ENCODE data around the gene KLK12. TPM values are rescaled to one million over a fixed set of nuclear protein-coding genes. Genes with fewer than 3 reads are reported as not detected.

The KLK12 gene
- total and polyA plus RNA-seq, 9 of the 15 experiments (the other 6 are each of a cell fraction or from before 2014, with no cell fraction given) = not detected

DNA sequence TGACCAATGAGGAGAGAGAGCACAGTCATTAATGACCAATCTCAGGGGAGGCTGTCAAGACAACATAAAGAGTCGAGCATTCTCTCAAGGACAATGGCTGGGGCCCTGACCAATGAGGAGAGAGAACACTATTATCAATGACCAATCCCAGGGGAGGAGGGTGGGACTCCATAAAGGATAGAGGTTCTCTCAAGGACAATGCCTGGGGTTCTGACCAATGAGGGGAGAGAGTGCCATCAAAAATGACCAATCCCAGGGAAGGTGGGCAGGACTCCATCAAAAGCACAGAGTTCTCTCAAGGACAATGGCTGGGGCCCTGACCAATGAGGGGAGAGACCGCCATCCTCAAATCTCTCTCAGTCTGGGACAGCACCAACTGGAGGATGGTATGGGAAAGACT lies 5.1 kb downstream of the KLK12 start (continued):
- TF ChIP-seq, protein P1, sequence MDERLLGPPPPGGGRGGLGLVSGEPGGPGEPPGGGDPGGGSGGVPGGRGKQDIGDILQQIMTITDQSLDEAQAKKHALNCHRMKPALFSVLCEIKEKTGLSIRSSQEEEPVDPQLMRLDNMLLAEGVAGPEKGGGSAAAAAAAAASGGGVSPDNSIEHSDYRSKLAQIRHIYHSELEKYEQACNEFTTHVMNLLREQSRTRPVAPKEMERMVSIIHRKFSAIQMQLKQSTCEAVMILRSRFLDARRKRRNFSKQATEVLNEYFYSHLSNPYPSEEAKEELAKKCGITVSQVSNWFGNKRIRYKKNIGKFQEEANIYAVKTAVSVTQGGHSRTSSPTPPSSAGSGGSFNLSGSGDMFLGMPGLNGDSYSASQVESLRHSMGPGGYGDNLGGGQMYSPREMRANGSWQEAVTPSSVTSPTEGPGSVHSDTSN (CRISPR knock-in tag; IDR thresholded peaks at IDR 0.05; ENCODE audit: low read depth) = no peak
- TF ChIP-seq, protein P1 (tag; conservative IDR thresholded peaks at IDR 0.05; ENCODE audit: low read depth) = 0 out of 2 replicates have a peak, but pooled peaks have one; percentile 14
- peak; percentile 44; the same call in 1 of the 2 replicates for TF ChIP-seq SOX6 (IDR thresholded peaks at IDR 0.05)

DNA sequence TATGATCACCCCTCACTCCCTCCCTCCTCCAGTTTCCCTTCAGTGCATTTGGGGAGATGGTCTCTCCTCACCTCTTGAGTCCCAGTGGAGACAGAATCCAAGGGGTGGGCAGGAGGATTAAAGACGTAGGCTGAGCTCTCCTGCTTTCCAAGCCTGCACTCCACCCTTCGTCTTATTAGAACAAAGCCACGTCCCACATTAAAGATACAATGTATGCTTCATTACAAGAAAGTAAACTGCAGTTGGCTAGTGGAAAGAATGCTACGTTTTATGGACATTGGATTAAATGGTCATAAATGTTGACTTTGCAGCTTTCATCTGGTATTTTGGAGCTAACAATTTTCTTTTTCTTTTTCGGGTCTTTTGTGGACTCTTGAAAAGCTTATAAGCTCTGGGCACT lies 6.9 kb downstream of the KLK12 start:
- H3K4me2 ChIP-seq (ENCODE audit: insufficient read depth, low read length) = no peak overlapping the region
- H3K4me3 ChIP-seq = no peak overlapping the region
- H3K9ac ChIP-seq (ENCODE audit: insufficient read depth in 1 of 2, low read depth in 2 of 2, low read length in 2 of 2) = no peak overlapping the region
- ChIA-PET CTCF (ENCODE audit: low intra/inter-chr PET ratio) (no interaction called here), POLR2A (interaction anchor here (1.1 kb wide), 1 partner anchor 9 kb away, joined by 3 read pairs; no protein-coding TSS in a partner anchor)
- intact Hi-C loops (cut with micrococcal nuclease) (no loop called here), in situ Hi-C loops (cut with MboI) (no loop called here)
- 0% methylated on average over 5 of the region's 5 CpGs for WGBS (ENCODE audit: insufficient coverage, low coverage, missing lambda C conversion rate)
- no peak for DNase-seq (ENCODE audit: extremely low read depth in 1 of 4, low spot score in 3 of 4)
- peaks cover 0 to 14% of the 10 kb centered on the region in 2 experiments; a peak in 2 of 5 replicates for H3K4me1 ChIP-seq (replicated peaks in 1 of 2; ENCODE audit: control insufficient read depth in 2 of 2, insufficient read depth in 2 of 2, low read length in 2 of 2)
- H3K36me3 ChIP-seq (ENCODE audit: control insufficient read depth, insufficient read depth, low read length) = no peaks in the 10 kb centered on the region
- TF ChIP-seq SIRT6 (IDR thresholded peaks at IDR 0.05; ENCODE audit: low read depth, low read length) (no peak), MXI1 (IDR thresholded peaks at IDR 0.05; ENCODE audit: low read depth, low read length) (no peak), ZNF3 (CRISPR knock-in tag; IDR thresholded peaks at IDR 0.05) (no peak), RFX1 (IDR thresholded peaks at IDR 0.05) (no peak), RHOXF2B (CRISPR knock-in tag; conservative IDR thresholded peaks at IDR 0.05) (no peak)
- TF ChIP-seq, protein P2, sequence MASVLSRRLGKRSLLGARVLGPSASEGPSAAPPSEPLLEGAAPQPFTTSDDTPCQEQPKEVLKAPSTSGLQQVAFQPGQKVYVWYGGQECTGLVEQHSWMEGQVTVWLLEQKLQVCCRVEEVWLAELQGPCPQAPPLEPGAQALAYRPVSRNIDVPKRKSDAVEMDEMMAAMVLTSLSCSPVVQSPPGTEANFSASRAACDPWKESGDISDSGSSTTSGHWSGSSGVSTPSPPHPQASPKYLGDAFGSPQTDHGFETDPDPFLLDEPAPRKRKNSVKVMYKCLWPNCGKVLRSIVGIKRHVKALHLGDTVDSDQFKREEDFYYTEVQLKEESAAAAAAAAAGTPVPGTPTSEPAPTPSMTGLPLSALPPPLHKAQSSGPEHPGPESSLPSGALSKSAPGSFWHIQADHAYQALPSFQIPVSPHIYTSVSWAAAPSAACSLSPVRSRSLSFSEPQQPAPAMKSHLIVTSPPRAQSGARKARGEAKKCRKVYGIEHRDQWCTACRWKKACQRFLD (CRISPR knock-in tag; IDR thresholded peaks at IDR 0.05) = no peak
- H3K27me3 ChIP-seq (ENCODE audit: control insufficient read depth in 2 of 2, insufficient read depth in 2 of 2, low read length in 2 of 2) = peaks cover 18 to 69% of the 10 kb centered on the region in 2 experiments; a peak in 4 of 5 replicates
- no peak for FAIRE-seq
- H4K20me1 ChIP-seq (replicated peaks; ENCODE audit: control insufficient read depth, insufficient read depth, low read length) = 0 out of 2 replicates have a peak, but pooled peaks cover 2% of the 10 kb centered on the region
- peaks cover 2% of the 10 kb centered on the region for H3K9me1 ChIP-seq (ENCODE audit: control insufficient read depth, insufficient read depth, low read length)
- H3K27ac ChIP-seq (ENCODE audit: extremely low read depth, low read depth, low read length) = no peak overlapping the region
- no TSS peak for BruUV-seq (replicated peaks)
- H3K79me2 ChIP-seq (ENCODE audit: control insufficient read depth, insufficient read depth, low read length) = no peaks in the 10 kb centered on the region
- no peak for ATAC-seq
- no peak overlapping the region for H2AFZ ChIP-seq (ENCODE audit: low read depth, low read length)
- H3K9me3 ChIP-seq (replicated peaks; ENCODE audit: control insufficient read depth, insufficient read depth, low read depth, low read length) = no peaks in the 10 kb centered on the region

All from K562 (cell line).